ENCODE results near the gene SPAG17. TPM values are rescaled to one million over a fixed set of nuclear protein-coding genes. Genes with fewer than 3 reads are reported as not detected.

Gene SPAG17
- total and polyA plus RNA-seq, 4 experiments from 2014 or later = not detected

GRCh38 chr1:118210051-118210722 is 25.2 kb upstream of the SPAG17 start:
- H3K4me3 ChIP-seq (ENCODE audit: low read length in 2 of 2) = no peak overlapping the region
- Mint-ChIP-seq H3K4me3 (no peak overlapping the region), H3K27me3 (no peaks in the 10 kb centered on the region), H3K36me3 (no peaks in the 10 kb centered on the region), H3K4me1 (peaks cover 0 to 3% (median 0%) of the 10 kb centered on the region in 4 donors), H3K27ac (no peak overlapping the region), H3K9me3 (peaks cover 0 to 8% (median under 1%) of the 10 kb centered on the region in 8 donors)
- no peaks in the 10 kb centered on the region for H3K9me3 ChIP-seq (ENCODE audit: control insufficient read depth in 1 of 2, low read length in 2 of 2)
- no peaks in the 10 kb centered on the region for H3K4me1 ChIP-seq (ENCODE audit: insufficient read depth, low read length)
- ChIA-PET CTCF (ENCODE audit: partially characterized antibody) (no interaction called here), POLR2A (ENCODE audit: partially characterized antibody) (no interaction called here)
- DNase-seq = no peak
- intact Hi-C loops (cut with micrococcal nuclease) = no loop called here
- H3K27me3 ChIP-seq (ENCODE audit: insufficient read depth, low read length) = no peaks in the 10 kb centered on the region
- no peaks in the 10 kb centered on the region for H3K36me3 ChIP-seq (ENCODE audit: insufficient read depth, low read length)
- no peak overlapping the region for H3K27ac ChIP-seq (ENCODE audit: low read depth, low read length)

- Mint-ChIP-seq H3K36me3 (no peaks in the 10 kb centered on the region), H3K4me3 (no peak overlapping the region), H3K4me1 (peaks cover 0 to 3% (median 0%) of the 10 kb centered on the region in 4 donors), H3K9me3 (peaks cover 0 to 8% (median under 1%) of the 10 kb centered on the region in 8 donors), H3K27me3 (no peaks in the 10 kb centered on the region), H3K27ac (no peak overlapping the region)
- ChIA-PET CTCF (ENCODE audit: partially characterized antibody) (no interaction called here), POLR2A (ENCODE audit: partially characterized antibody) (no interaction called here)
- H3K4me1 ChIP-seq (ENCODE audit: insufficient read depth, low read length) = no peaks in the 10 kb centered on the region
- DNase-seq = no peak
- H3K36me3 ChIP-seq (ENCODE audit: insufficient read depth, low read length) = no peaks in the 10 kb centered on the region
- H3K9me3 ChIP-seq (ENCODE audit: control insufficient read depth in 1 of 2, low read length in 2 of 2) = no peaks in the 10 kb centered on the region
- no peak overlapping the region for H3K4me3 ChIP-seq (ENCODE audit: low read length in 2 of 2)
- intact Hi-C loops (cut with micrococcal nuclease) = no loop called here
- H3K27me3 ChIP-seq (ENCODE audit: insufficient read depth, low read length) = no peaks in the 10 kb centered on the region
- H3K27ac ChIP-seq (ENCODE audit: low read depth, low read length) = no peak overlapping the region
Measured at GRCh38 chr1:118209648-118210047, 24.6 kb upstream of the SPAG17 start.

GRCh38 chr1:118206966-118207365 is 21.9 kb upstream of the SPAG17 start:
- Mint-ChIP-seq H3K27me3 (peaks cover 0 to 2% of the 10 kb centered on the region in 2 donors), H3K4me1 (peaks cover 0 to 3% (median 0%) of the 10 kb centered on the region in 4 donors), H3K4me3 (no peak overlapping the region), H3K9me3 (peaks cover 0 to 7% (median 1%) of the 10 kb centered on the region in 8 donors), H3K27ac (no peak overlapping the region), H3K36me3 (no peaks in the 10 kb centered on the region)
- H3K27ac ChIP-seq (ENCODE audit: low read depth, low read length) = no peak overlapping the region
- intact Hi-C loops (cut with micrococcal nuclease) = no loop called here
- no peaks in the 10 kb centered on the region for H3K9me3 ChIP-seq (ENCODE audit: control insufficient read depth in 1 of 2, low read length in 2 of 2)
- ChIA-PET POLR2A (ENCODE audit: partially characterized antibody) (no interaction called here), CTCF (ENCODE audit: partially characterized antibody) (interaction anchor here (1.1 kb wide), 1 partner anchor 10 kb away, joined by 3 read pairs; no protein-coding TSS in a partner anchor)
- DNase-seq = no peak
- no peaks in the 10 kb centered on the region for H3K27me3 ChIP-seq (ENCODE audit: insufficient read depth, low read length)
- H3K4me3 ChIP-seq (ENCODE audit: low read length in 2 of 2) = no peak overlapping the region
- no peaks in the 10 kb centered on the region for H3K4me1 ChIP-seq (ENCODE audit: insufficient read depth, low read length)
- no peaks in the 10 kb centered on the region for H3K36me3 ChIP-seq (ENCODE audit: insufficient read depth, low read length)

- Mint-ChIP-seq H3K27ac (no peak overlapping the region), H3K36me3 (no peaks in the 10 kb centered on the region), H3K27me3 (peaks cover 0 to 2% of the 10 kb centered on the region in 2 donors), H3K9me3 (peaks cover 0 to 7% (median 1%) of the 10 kb centered on the region in 8 donors), H3K4me3 (no peak overlapping the region), H3K4me1 (peaks cover 0 to 3% (median 0%) of the 10 kb centered on the region in 4 donors)
- ChIA-PET POLR2A (ENCODE audit: partially characterized antibody) (no interaction called here), CTCF (ENCODE audit: partially characterized antibody) (no interaction called here)
- no peaks in the 10 kb centered on the region for H3K4me1 ChIP-seq (ENCODE audit: insufficient read depth, low read length)
- intact Hi-C loops (cut with micrococcal nuclease) = no loop called here
- no peak overlapping the region for H3K27ac ChIP-seq (ENCODE audit: low read depth, low read length)
- no peaks in the 10 kb centered on the region for H3K9me3 ChIP-seq (ENCODE audit: control insufficient read depth in 1 of 2, low read length in 2 of 2)
- H3K4me3 ChIP-seq (ENCODE audit: low read length in 2 of 2) = no peak overlapping the region
- DNase-seq = no peak
- H3K36me3 ChIP-seq (ENCODE audit: insufficient read depth, low read length) = no peaks in the 10 kb centered on the region
- no peaks in the 10 kb centered on the region for H3K27me3 ChIP-seq (ENCODE audit: insufficient read depth, low read length)
Measured at GRCh38 chr1:118204648-118205047, 19.6 kb upstream of the SPAG17 start.

- intact Hi-C loops (cut with micrococcal nuclease) = no loop called here
- Histone ChIP-seq H3K36me3 (ENCODE audit: insufficient read depth, low read length) (no peaks in the 10 kb centered on the region), H3K9me3 (ENCODE audit: control insufficient read depth in 1 of 2, low read length in 2 of 2) (no peaks in the 10 kb centered on the region), H3K27ac (ENCODE audit: low read depth, low read length) (no peak overlapping the region), H3K27me3 (ENCODE audit: insufficient read depth, low read length) (no peaks in the 10 kb centered on the region), H3K4me1 (ENCODE audit: insufficient read depth, low read length) (no peaks in the 10 kb centered on the region), H3K4me3 (ENCODE audit: low read length in 2 of 2) (no peak overlapping the region)
- H3K36me3 Mint-ChIP-seq = no peaks in the 10 kb centered on the region
- DNase-seq = no peak
- no peak overlapping the region for H3K4me3 Mint-ChIP-seq
- peaks cover 0 to 3% (median 0%) of the 10 kb centered on the region in 4 donors for H3K4me1 Mint-ChIP-seq
- H3K9me3 Mint-ChIP-seq = peaks cover 0 to 7% (median 1%) of the 10 kb centered on the region in 8 donors
- H3K27ac Mint-ChIP-seq = no peak overlapping the region
- ChIA-PET POLR2A (ENCODE audit: partially characterized antibody) (no interaction called here), CTCF (ENCODE audit: partially characterized antibody) (no interaction called here)
- peaks cover 0 to 2% of the 10 kb centered on the region in 2 donors for H3K27me3 Mint-ChIP-seq
Measured at GRCh38 chr1:118204105-118204504, 19.1 kb upstream of the SPAG17 start.

- peaks cover 0 to 7% (median 2%) of the 10 kb centered on the region in 8 donors for H3K9me3 Mint-ChIP-seq
- Histone ChIP-seq H3K27ac (ENCODE audit: low read depth, low read length) (no peak overlapping the region), H3K36me3 (ENCODE audit: insufficient read depth, low read length) (no peaks in the 10 kb centered on the region), H3K4me3 (ENCODE audit: low read length in 2 of 2) (no peak overlapping the region), H3K4me1 (ENCODE audit: insufficient read depth, low read length) (no peaks in the 10 kb centered on the region), H3K9me3 (ENCODE audit: control insufficient read depth in 1 of 2, low read length in 2 of 2) (no peaks in the 10 kb centered on the region), H3K27me3 (ENCODE audit: insufficient read depth, low read length) (no peaks in the 10 kb centered on the region)
- H3K27me3 Mint-ChIP-seq = peaks cover 0 to 2% of the 10 kb centered on the region in 2 donors
- ChIA-PET POLR2A (ENCODE audit: partially characterized antibody) (no interaction called here), CTCF (ENCODE audit: partially characterized antibody) (no interaction called here)
- no peak for DNase-seq
- H3K4me3 Mint-ChIP-seq = no peak overlapping the region
- no peaks in the 10 kb centered on the region for H3K36me3 Mint-ChIP-seq
- intact Hi-C loops (cut with micrococcal nuclease) = no loop called here
- no peak overlapping the region for H3K27ac Mint-ChIP-seq
- no peaks in the 10 kb centered on the region for H3K4me1 Mint-ChIP-seq
Measured at GRCh38 chr1:118202076-118202608, 17.1 kb upstream of the SPAG17 start.

GRCh38 chr1:118201524-118201923 is 16.5 kb upstream of the SPAG17 start:
- Mint-ChIP-seq H3K9me3 (peaks cover 0 to 7% (median 2%) of the 10 kb centered on the region in 8 donors), H3K27me3 (peaks cover 0 to 2% of the 10 kb centered on the region in 2 donors), H3K4me3 (no peak overlapping the region), H3K4me1 (no peaks in the 10 kb centered on the region), H3K36me3 (no peaks in the 10 kb centered on the region), H3K27ac (no peak overlapping the region)
- POLR2A ChIA-PET (ENCODE audit: partially characterized antibody) = no interaction called here
- Histone ChIP-seq H3K4me1 (ENCODE audit: insufficient read depth, low read length) (no peaks in the 10 kb centered on the region), H3K27ac (ENCODE audit: low read depth, low read length) (no peak overlapping the region), H3K9me3 (ENCODE audit: control insufficient read depth in 1 of 2, low read length in 2 of 2) (no peaks in the 10 kb centered on the region), H3K36me3 (ENCODE audit: insufficient read depth, low read length) (no peaks in the 10 kb centered on the region), H3K27me3 (ENCODE audit: insufficient read depth, low read length) (no peaks in the 10 kb centered on the region), H3K4me3 (ENCODE audit: low read length in 2 of 2) (no peak overlapping the region)
- CTCF ChIA-PET (ENCODE audit: partially characterized antibody) = no interaction called here
- intact Hi-C loops (cut with micrococcal nuclease) = no loop called here
- no peak for DNase-seq
